HG03565 (cell line): ENCODE data around the gene HSCB.
"Not testable (repeated sequence)": the region's sequence is repeated elsewhere in the genome, so short reads cannot be mapped to it uniquely, and the experiment has no call there.

Experiments used
- ATAC-seq: cut with Tn5 transposase; IDR thresholded peaks from one replicate; pipeline ENCODE4 v1.9.1; 2021; ENCODE audit warnings: mild to moderate bottlenecking, moderate library complexity; ENCODE audit not compliant: unreplicated experiment

Gene HSCB

DNA sequence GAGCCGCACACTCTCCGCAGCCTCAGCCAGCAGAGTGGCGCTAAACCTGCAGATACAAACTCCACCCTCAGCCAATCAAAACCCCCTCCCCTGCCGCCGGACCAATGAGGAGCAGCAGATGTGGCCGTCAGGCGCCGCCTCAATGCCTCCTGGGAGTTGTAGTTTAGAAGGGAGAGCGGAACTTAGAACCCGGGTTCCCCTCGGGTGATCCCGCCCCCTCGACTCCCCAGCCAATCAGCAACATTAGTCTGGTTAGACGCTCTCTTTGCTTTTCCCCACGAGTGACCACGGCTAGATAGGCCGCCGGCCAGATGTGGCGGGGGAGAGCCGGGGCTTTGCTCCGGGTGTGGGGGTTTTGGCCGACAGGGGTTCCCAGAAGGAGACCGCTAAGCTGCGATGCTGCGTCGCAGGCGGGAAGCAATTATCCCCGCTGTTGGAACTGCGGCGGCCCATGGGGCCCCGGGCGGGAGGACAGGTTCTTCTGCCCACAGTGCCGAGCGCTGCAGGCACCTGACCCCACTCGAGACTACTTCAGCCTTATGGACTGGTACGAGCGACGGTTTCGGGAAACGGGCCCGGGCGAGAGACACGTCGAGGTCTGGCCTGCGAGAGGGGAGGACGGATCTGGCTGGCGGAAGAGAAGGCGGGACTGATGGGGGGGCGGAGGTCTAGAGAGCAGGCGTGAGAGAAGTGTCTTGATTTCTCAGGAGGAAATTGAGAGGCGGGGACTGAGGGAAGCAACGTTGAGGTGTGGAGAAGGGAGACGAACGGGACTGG lies at the start of gene HSCB, which contains the start of gene CHEK2:
HSCB (plus strand) TSS at position 255 of the 777 bp plus-strand sequence; CDS start at position 312, 57 bp downstream.
CHEK2 (minus strand) TSS at position 36 of the 777 bp plus-strand sequence. CDS start 7,099 bp downstream, outside the sequence.
- peak; percentile 88 for ATAC-seq

DNA sequence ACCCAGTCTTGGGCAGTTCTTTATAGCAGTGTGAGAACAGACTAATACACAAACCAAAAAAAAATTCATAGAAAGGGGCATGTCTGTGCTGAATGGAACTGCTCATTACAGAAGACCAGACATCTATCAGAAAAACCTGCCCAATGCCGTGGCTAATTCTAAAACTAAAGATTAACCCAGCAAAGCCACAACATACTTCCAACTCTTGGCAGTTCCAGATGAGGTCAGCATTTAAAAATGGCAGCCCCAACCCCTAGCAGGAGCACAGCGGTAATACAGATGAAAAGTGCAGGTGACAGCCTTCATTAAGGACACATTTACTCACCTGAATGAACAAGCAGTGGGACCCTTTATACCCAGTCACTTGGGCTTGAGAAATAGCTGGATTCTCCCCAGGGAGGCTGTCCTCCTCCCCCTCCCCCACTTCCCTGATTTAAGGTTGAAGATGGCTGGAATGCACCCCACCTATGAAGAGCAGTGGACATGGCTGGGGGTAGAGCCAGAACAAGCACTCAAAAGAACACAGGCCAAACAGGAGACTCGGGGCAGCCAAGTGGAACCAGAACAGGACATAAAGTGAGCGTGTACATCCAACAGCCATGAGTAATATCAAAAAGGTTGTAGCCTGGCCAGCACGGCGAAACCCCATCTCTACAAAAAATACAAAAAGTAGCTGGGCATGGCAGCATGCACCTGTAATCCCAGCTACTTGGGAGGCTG lies 48.6 kb upstream of the HSCB start:
- ATAC-seq = not testable (repeated sequence)

GRCh38 chr22:28702891-28703290 lies 38.9 kb upstream of the HSCB start:
- no peak for ATAC-seq

GRCh38 chr22:28703436-28703835 lies 38.4 kb upstream of the HSCB start:
- ATAC-seq = no peak

- no peak for ATAC-seq
Measured at GRCh38 chr22:28706845-28707244, 35.0 kb upstream of the HSCB start.

- ATAC-seq = no peak
Measured at GRCh38 chr22:28710107-28710506, 31.7 kb upstream of the HSCB start.

DNA sequence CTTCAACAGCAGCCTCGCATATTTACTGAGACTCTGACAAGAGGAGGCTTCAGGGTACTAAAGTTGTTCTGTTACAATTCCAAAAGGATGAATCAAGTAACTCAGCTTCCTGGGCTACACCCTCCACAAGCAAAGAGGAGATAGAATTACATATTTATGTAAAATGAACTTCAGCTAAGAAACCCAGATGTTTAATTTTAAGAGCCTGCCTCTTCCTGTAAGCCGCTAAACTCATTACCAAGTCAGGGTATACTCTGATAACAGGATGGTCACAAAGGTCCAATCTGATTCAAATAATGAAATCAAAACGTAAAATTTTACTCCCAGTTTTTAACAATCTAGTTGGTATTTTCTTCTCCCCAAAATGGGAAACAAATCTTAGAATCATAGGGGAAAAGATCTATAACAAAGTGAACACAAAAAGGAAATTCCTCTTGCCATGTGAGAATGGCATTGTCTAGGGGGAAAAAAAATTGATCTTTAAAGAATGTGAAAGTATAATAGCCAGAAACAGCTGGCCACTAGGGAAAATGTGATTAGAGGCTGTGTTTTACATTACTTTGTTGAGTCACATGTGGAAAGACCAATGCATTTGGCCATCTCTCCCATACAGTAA lies 31.2 kb upstream of the HSCB start:
- no peak for ATAC-seq

DNA sequence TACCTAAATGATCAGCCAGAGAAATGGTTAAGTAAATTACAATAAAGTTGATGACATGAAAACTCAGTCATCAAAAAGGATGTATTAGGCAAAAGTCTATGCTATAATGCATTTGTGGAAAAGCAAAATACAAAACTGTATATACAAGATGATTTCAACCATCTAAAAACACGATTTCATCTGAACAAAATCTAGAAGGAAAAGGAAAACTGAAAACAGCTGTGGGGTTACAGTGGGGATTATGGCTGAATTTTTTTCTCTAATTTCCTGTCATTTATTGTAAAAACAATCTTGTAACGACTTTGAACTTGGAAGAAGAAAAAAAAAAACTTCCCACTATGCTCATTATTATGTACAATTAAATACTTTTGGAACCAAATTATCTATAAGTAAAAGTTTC lies 30.5 kb upstream of the HSCB start:
- no peak for ATAC-seq

GRCh38 chr22:28711820-28712777 lies 29.7 kb upstream of the HSCB start:
- ATAC-seq = no peak

- ATAC-seq = no peak
Measured at GRCh38 chr22:28714043-28714628, 27.7 kb upstream of the HSCB start.

- ATAC-seq = no peak
Measured at GRCh38 chr22:28715611-28716010, 26.2 kb upstream of the HSCB start.

- no peak for ATAC-seq
Measured at GRCh38 chr22:28716686-28717085, 25.2 kb upstream of the HSCB start.

DNA sequence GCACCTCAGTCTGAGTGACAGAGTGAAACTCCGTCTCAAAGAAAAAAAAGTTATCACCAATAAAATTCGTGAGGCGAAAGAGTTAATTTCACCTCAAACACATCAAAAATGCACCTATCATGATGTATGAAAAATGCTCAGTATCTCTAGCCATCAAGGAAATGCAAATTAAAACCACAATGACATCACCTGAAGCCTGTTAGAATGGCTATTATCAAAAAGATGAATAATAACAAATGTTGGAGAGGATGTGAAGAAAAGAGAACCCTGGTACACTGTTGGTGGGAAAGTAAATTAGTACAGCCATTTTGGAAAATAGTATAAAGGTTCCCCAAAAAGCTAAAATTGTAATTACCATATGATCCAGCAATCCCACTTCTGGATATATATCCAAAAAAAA lies 23.8 kb upstream of the HSCB start:
- no peak for ATAC-seq

DNA sequence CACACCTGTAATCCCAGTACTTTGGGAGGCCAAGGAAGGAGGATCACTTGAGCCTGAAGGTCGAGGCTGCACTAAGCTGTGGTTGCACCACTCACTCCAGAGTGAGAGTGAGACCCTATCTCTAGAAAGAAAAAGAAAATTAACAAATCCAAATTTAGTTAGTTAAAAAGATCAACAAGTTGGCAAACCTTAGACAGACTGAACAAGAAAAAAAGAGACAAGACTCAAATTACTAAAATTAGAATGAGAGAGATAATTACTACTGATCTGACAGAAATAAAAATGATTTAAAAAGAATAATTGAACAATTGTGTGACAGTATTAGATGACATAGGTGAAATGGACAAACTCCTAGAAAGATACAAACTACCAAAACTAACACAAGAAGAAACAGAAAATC lies 13.8 kb upstream of the HSCB start:
- no peak for ATAC-seq

GRCh38 chr22:28728621-28729313 lies 13.1 kb upstream of the HSCB start:
- ATAC-seq = no peak

GRCh38 chr22:28730179-28730578 lies 11.7 kb upstream of the HSCB start:
- ATAC-seq = no peak

DNA sequence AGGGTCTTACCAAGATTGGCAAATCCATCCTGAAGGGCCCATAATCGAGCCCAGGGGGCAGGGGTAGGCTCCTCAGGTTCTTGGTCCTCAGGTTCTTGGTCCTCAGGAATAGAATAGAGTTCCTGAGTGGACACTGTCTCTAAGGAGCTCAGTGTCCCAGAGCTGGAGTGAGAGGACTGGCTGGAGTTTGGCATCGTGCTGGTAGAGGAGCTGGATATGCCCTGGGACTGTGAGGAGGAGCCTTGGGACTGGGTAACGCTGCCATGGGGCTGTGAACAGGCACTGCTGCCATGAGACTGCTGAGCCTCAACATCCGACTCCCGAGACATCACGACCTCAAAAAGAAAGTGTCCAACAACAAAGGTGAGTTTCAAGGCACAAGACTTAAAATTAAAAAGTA lies 7.4 kb upstream of the HSCB start:
- ATAC-seq = no peak

DNA sequence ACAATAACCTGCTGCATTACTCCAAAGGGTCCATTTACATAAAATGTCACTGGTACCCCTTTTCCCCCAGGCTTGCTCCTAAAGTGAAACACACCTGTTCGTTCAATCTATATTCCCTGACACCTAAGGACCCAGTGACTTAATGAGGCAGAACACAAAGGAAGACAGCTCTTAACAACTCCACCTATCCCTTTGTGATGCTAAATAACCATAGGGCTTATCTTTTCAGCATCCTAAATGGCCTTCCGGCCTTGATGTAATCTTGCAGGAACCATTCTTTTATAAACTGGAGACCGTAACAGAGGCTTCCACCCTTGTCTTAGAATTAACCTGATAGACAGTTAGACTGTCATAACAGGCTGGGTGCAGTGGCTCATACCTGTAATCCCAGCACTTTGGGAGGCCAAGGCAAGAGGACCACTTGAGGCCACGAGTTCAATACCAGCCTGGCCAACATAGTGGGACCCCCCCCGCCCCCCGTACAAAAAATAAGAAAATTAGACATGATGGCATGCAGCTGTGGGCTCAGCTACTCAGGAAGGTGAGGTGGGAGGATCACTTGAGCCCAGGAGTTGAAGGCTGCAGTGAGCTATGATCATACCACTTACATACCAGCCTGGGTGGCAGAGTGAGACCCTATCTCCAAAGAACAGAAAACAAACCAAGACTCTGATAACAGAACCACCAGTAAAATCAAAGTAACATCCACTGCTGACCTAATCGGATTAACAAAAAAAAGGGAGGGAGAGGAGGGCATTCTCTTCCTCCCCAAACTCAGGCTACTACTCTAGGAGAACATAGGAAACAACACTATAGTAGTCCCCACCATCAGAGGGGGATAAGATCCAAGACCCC lies 5.3 kb upstream of the HSCB start:
- no peak for ATAC-seq

DNA sequence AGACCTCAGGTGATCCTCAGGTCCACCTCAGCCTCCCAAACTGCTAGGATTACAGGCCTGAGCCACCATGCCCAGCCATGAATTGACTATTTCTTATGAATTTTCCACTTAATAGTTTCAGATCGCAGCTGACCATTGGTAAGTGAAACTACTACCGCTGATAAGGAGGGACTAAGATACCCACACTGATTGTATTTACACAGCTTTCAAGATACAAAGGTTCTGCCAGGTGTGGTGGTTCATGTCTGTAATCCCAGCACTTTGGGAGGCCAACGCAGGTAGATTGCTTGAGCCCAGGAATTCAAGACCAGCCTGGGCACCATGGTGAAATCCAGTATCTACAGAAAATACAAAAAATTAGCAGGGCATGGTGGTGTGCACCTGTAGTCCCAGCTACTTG lies 4.1 kb upstream of the HSCB start:
- no peak for ATAC-seq
